ENCODE measurements around the gene SAP25. TPM values are rescaled to one million over a fixed set of nuclear protein-coding genes. Genes with fewer than 3 reads are reported as not detected.

The SAP25 gene
- total RNA-seq, 1 donor from 2014 or later, result 11.2 TPM

GRCh38 chr7:100588438-100588837 is 14.7 kb upstream of the SAP25 start:
- intact Hi-C loops (cut with micrococcal nuclease), result no loop called here
- Mint-ChIP-seq H3K4me1 (ENCODE audit: low read depth) (peaks cover 19% of the 10 kb centered on the region), H3K27me3 (ENCODE audit: insufficient read depth) (peaks cover 3% of the 10 kb centered on the region), H3K9me3 (no peaks in the 10 kb centered on the region), H3K27ac (no peak overlapping the region), H3K4me3 (peak overlapping the region; percentile 70), H3K36me3 (ENCODE audit: low read depth) (peaks cover 4% of the 10 kb centered on the region)
- DNase-seq (ENCODE audit: low spot score), result no peak

GRCh38 chr7:100586266-100587025 is 12.7 kb upstream of the SAP25 start, which contains the start of gene FBXO24:
Gene FBXO24, plus strand, starts transcription at chr7:100586328. Its CDS starts 298 bp downstream, at chr7:100586626.
- Mint-ChIP-seq H3K27ac (peak within 1 kb of the TSS; percentile 89), H3K4me1 (ENCODE audit: low read depth) (peaks cover 23% of the 10 kb centered on the region), H3K4me3 (peak within 1 kb of the TSS; percentile 87), H3K27me3 (ENCODE audit: insufficient read depth) (peaks cover 3% of the 10 kb centered on the region), H3K36me3 (ENCODE audit: low read depth) (peaks cover 4% of the 10 kb centered on the region), H3K9me3 (no peaks in the 10 kb centered on the region)
- intact Hi-C loops (cut with micrococcal nuclease), result loop anchor here (1.0 to 2.0 kb wide), 15 partner anchors 18 to 288 kb away; partner anchors contain the start of genes AGFG2, GNB2, MOSPD3 and SLC12A9
- DNase-seq (ENCODE audit: low spot score), result peak; percentile 100

GRCh38 chr7:100585511-100586265 is 12.0 kb upstream of the SAP25 start, which contains the start of gene LRCH4:
Gene LRCH4, minus strand, starts transcription at chr7:100586129. Its CDS starts 29 bp downstream, at chr7:100586100.
- Mint-ChIP-seq H3K4me1 (ENCODE audit: low read depth) (peaks cover 23% of the 10 kb centered on the region), H3K27me3 (ENCODE audit: insufficient read depth) (peaks cover 3% of the 10 kb centered on the region), H3K4me3 (peak within 1 kb of the TSS; percentile 87), H3K36me3 (ENCODE audit: low read depth) (peaks cover 4% of the 10 kb centered on the region), H3K27ac (peak within 1 kb of the TSS; percentile 89), H3K9me3 (no peaks in the 10 kb centered on the region)
- intact Hi-C loops (cut with micrococcal nuclease), result loop anchor here (1.0 to 2.0 kb wide), 15 partner anchors 17 to 289 kb away; partner anchors contain the start of genes AGFG2, GNB2, MOSPD3 and SLC12A9
- peak; percentile 57 for DNase-seq (ENCODE audit: low spot score)

GRCh38 chr7:100584683-100585510 is 11.2 kb upstream of the SAP25 start:
- intact Hi-C loops (cut with micrococcal nuclease), result no loop called here
- Mint-ChIP-seq H3K27ac (peak overlapping the region; percentile 89), H3K4me3 (peak overlapping the region; percentile 87), H3K4me1 (ENCODE audit: low read depth) (peaks cover 23% of the 10 kb centered on the region), H3K36me3 (ENCODE audit: low read depth) (peaks cover 4% of the 10 kb centered on the region), H3K27me3 (ENCODE audit: insufficient read depth) (no peaks in the 10 kb centered on the region), H3K9me3 (no peaks in the 10 kb centered on the region)
- no peak for DNase-seq (ENCODE audit: low spot score)

GRCh38 chr7:100584054-100584682 is 10.5 kb upstream of the SAP25 start:
- intact Hi-C loops (cut with micrococcal nuclease), result no loop called here
- no peaks in the 10 kb centered on the region for H3K27me3 Mint-ChIP-seq (ENCODE audit: insufficient read depth)
- peak overlapping the region; percentile 87 for H3K4me3 Mint-ChIP-seq
- peaks cover 23% of the 10 kb centered on the region for H3K4me1 Mint-ChIP-seq (ENCODE audit: low read depth)
- no peaks in the 10 kb centered on the region for H3K9me3 Mint-ChIP-seq
- H3K27ac Mint-ChIP-seq, result peak overlapping the region; percentile 89
- H3K36me3 Mint-ChIP-seq (ENCODE audit: low read depth), result peaks cover 4% of the 10 kb centered on the region
- DNase-seq (ENCODE audit: low spot score), result no peak

GRCh38 chr7:100583132-100584053 is 9.7 kb upstream of the SAP25 start:
- no peaks in the 10 kb centered on the region for H3K9me3 Mint-ChIP-seq
- H3K27me3 Mint-ChIP-seq (ENCODE audit: insufficient read depth), result no peaks in the 10 kb centered on the region
- H3K4me3 Mint-ChIP-seq, result peak overlapping the region; percentile 87
- H3K36me3 Mint-ChIP-seq (ENCODE audit: low read depth), result peaks cover 8% of the 10 kb centered on the region
- peak; percentile 71 for DNase-seq (ENCODE audit: low spot score)
- peak overlapping the region; percentile 89 for H3K27ac Mint-ChIP-seq
- intact Hi-C loops (cut with micrococcal nuclease), result loop anchor here (1.0 to 2.0 kb wide), 2 partner anchors 12 to 109 kb away; no protein-coding TSS in a partner anchor
- H3K4me1 Mint-ChIP-seq (ENCODE audit: low read depth), result peaks cover 23% of the 10 kb centered on the region

- H3K27me3 Mint-ChIP-seq (ENCODE audit: insufficient read depth), result no peaks in the 10 kb centered on the region
- no peaks in the 10 kb centered on the region for H3K9me3 Mint-ChIP-seq
- H3K27ac Mint-ChIP-seq, result peak overlapping the region; percentile 66
- no peak for DNase-seq (ENCODE audit: low spot score)
- H3K4me3 Mint-ChIP-seq, result peak overlapping the region; percentile 87
- intact Hi-C loops (cut with micrococcal nuclease), result loop anchor here (1.0 to 2.0 kb wide), 2 partner anchors 11 to 110 kb away; no protein-coding TSS in a partner anchor
- peaks cover 8% of the 10 kb centered on the region for H3K36me3 Mint-ChIP-seq (ENCODE audit: low read depth)
- peaks cover 23% of the 10 kb centered on the region for H3K4me1 Mint-ChIP-seq (ENCODE audit: low read depth)
Observed at GRCh38 chr7:100582650-100583049, 8.9 kb upstream of the SAP25 start.

- Mint-ChIP-seq H3K27ac (peak overlapping the region; percentile 66), H3K36me3 (ENCODE audit: low read depth) (peaks cover 8% of the 10 kb centered on the region), H3K4me1 (ENCODE audit: low read depth) (peaks cover 23% of the 10 kb centered on the region), H3K9me3 (no peaks in the 10 kb centered on the region), H3K27me3 (ENCODE audit: insufficient read depth) (no peaks in the 10 kb centered on the region), H3K4me3 (peak overlapping the region; percentile 58)
- DNase-seq (ENCODE audit: low spot score), result no peak
- intact Hi-C loops (cut with micrococcal nuclease), result loop anchor here (2.0 kb wide), 1 partner anchor 111 kb away; no protein-coding TSS in a partner anchor
Observed at GRCh38 chr7:100582041-100582579, 8.4 kb upstream of the SAP25 start.

GRCh38 chr7:100580466-100581283 is 7.0 kb upstream of the SAP25 start:
- intact Hi-C loops (cut with micrococcal nuclease), result no loop called here
- no peak for DNase-seq (ENCODE audit: low spot score)
- Mint-ChIP-seq H3K36me3 (ENCODE audit: low read depth) (peaks cover 14% of the 10 kb centered on the region), H3K4me1 (ENCODE audit: low read depth) (peaks cover 23% of the 10 kb centered on the region), H3K4me3 (no peak overlapping the region), H3K27me3 (ENCODE audit: insufficient read depth) (no peaks in the 10 kb centered on the region), H3K27ac (no peak overlapping the region), H3K9me3 (no peaks in the 10 kb centered on the region)
